GM21526 (cell line): Measurements from ENCODE around the gene RBM47.
"Not testable (repeated sequence)": the region's sequence is repeated elsewhere in the genome, so short reads cannot be mapped to it uniquely, and the experiment has no call there.

Experiments used
- ATAC-seq: cut with Tn5 transposase; IDR thresholded peaks from one replicate; pipeline ENCODE4 v1.9.1; 2021; ENCODE audit warnings: moderate library complexity; ENCODE audit not compliant: unreplicated experiment, low FRiP score

RBM47 gene

DNA sequence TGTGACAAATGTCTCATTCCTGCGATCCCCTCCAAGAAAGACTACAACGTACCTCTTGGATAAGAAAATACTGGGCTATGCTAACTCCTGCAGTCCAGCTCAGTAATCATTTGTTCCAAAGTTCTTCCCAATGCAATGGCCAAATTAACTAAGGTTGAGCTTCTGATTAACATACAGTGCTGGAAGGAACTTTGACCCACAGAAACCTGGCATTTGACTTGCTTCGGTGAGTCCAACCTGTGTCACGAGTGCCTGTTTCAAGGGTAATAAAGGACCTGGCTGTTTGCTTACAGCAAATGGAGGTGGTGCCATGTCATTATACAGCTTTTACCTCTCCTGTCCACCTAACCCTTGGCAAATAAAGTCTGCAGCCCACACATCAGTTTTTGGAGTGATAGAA is 83.2 kb downstream of the RBM47 start:
- ATAC-seq: no peak

DNA sequence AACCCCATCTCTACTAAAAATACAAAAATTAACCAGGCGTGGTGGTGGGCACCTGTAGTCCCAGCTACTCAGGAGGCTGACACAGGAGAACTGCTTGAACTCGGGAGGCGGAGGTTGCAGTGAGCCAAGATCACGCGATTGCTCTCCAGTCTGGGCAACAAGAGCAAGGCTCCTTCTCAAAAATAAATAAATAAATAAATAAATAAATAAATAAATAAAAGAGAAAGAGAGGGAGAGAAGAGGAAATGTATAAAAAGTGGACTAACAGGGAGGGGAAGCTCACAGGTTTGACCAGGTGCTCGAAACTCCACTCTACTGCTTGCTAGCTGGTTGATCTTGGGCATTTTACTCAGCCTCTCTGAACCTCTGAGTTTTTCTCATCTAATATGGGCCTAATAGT is 84.2 kb downstream of the RBM47 start:
- not testable (repeated sequence) for ATAC-seq

DNA sequence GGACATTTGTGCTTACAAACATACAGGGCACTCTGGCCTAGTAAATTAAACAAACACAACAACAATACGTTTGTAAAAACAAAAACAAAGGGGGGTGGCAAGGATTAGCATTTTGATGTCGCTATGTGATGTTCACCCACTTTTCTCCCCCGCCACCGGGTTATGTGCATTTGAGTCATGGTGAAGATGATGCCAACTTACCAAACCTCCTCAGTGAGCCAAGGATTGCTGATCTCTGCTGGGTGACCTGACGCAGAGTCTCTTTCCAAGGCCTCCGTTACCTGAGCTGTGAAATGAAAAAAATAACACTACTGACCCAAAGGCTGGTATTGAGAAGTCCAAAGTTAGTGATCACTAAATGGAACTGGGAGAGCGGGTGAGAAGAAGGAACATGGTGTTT is 85.4 kb downstream of the RBM47 start:
- no peak for ATAC-seq

DNA sequence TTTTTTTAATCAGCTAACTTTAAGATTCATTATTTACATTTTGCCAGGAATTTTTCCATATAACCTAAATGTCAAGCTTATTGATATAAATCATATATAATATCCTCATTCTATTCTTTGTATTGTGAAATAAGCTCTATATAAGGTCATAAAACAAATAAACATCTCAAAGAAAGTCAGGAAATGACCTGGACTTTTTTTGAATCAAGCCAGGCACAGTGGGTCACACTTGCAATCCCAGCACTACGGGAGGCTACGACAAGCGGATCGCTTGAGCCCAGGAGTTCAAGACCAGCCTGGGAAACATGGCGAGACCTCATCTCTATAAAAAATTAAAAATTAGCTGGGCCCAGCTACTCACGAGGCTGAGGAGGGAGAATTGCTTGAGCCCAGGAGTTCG is 88.9 kb downstream of the RBM47 start:
- no peak for ATAC-seq

DNA sequence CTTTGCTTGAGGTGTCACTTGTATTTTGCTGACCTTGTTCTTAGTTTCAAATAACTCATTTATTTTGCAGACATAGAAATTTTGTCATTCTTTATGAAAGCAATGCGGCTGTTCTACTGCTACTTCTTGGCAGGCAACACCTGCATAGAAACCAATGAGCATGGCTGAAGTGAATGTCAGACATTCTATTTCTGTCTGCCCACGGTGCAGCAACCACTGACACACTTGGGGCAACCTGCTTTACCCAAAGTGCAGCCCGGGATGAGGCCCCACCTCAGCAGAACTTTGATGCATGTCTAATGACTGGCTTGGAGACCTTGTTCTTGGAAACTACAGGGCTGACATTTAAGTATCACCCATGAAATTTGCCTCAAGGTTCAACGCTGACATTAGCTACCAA is 93.6 kb downstream of the RBM47 start:
- peak; percentile 71 for ATAC-seq

DNA sequence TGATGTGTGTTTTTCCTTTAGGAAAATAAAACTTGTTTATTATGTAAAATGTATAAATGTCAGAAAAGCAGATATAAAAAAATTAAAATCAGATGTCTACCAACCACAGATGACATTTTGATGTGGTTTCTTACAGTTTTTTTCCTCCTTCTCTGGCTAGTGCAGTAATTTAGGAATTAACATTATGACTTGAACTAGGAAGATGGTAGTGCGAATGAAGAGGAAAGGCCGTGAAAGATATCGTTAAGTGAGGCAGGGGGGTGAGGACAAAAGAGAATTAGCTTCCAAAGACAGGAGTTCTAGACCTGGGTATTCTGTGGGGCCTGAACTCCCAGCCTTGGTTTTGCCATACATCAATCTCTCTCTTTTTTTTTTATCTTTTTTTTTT is 98.0 kb downstream of the RBM47 start:
- no peak for ATAC-seq

DNA sequence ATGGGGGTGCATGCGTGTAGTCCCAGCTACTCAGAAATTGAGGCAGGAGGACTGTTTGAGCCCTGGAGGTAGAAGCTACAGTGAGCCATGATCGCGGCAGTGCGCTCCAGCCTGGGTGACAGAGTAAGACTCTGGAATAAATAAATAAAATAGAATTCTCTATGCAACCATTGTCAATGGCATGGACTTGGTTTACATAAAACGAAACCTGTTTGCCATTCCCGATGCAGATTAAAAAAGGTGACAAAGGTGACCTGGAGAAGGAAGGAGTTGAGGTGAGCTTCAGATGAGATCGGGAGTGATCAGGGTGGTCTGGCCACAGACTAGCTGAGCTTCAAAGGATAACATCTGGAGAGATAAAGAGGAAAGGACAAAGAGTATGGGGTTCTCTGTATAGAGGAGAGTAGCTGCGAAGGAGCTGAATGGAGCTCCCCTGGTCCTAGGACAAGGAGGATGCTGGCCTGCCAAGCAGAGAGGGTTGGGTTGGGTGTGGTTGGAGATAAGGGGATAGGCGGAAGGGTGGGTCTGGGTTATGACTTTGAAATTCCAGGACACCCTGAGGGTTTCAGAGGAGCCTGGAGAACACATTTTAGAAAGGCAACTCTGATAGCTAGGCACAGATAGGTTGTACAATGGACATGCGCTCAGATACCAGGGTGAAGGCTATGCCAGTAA is 98.6 kb downstream of the RBM47 start:
- no peak for ATAC-seq

DNA sequence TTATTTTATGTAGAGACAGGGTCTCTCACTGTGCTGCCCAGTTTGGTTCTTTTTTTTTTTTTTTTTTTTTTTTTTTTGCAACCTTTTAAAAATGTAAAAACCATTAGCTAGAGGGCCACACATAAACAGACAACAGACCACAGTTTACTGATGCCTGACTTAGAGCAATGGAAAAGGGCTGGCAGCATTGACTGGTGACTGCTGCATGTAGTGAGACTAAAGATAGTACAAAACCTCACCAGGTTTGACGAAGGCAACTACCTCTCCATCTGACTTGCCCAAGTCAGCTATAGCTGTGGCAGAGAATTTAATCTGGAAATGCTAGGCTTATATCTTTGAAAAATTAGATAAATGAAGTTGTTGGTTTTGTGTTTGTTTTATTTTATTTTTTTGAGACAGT is 102.9 kb downstream of the RBM47 start:
- ATAC-seq: no peak

DNA sequence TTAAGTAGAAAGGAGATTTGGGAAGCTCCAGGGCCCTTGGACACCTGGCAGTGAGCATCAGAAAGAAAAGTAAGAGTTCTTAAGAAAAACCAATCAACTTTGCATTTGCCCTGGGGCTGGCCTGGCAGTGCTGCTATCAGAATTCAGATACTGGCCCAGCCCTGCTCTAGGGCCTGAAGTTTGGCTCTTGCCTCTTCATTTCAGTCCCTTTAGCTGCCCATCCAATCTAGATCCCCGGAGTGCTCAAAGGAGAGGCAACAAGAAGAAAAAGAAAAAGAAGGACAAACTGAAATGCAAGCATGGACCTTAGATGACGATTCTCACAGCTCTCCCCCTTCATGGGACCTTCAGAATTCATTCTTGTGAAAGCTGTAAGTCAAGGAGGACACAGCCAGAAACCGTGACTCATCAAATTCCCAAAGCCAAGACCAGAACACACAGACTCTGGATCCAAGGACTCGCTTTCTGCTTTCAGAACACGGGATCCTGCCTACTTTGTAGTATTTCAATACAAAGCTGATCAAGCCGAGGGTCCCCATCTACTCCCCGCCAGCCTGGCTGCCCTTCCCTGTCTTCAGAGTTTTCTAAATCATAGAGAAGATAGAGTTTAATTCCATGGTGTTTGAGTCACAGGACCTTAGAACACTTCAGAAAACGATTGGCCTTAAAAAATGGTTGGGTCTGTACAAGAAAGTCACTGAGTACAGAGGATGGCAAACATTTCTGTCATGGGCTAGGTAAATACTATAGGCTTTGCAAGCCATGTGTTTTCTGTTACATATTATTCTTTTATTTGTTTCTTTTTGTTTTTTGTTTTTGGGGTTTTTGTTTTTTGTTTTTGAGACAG is 103.7 kb downstream of the RBM47 start:
- ATAC-seq: no peak

DNA sequence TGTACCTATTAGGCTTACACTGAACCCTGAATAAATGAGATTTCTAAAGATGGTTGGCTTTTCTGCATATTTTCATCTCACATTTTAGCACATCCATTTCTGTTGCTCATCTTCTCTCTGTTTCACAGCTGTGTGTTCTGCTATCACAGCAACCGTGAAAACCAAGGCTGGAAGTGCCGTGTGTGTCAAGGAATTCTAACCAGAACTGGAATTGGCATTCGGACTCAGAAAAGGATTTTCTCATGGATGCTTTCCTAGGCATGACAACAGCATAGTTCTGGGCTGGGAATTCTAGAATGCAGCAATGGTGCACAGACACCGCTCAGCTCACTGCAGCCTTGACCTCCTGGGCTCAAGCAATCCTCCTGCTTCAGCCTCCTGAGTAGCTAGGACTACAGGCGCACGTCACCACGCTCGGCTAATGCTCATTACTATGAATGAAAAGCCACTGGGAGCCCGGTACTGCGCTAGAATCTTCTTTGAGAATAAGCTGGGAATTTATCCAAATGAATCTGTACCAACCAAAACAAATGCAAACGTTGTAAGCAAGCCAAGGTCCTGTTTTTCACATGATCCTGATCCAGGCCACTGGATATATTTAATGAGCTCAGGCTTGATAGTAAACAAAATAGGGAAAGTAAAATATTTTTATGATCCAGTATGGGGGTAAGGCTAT is 105.2 kb downstream of the RBM47 start:
- ATAC-seq: no peak

DNA sequence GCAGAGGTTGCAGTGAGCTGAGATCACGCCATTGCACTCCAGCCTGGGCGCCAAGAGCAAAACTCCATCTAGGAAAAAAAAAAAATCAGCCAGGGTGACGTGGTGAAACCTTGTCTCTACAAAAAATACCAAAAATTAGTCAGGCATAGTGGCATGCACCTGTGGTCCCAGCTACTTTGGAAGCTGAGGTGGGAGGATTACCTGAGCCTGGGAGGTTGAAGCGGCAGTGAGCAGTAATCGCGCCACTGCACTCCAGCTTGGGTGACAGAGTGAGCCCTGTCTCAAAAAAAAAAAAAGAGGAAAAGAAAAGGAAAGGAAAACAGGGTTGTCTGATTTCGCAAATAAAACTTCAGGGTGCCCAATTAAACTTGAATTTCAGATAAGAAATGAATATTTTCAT is 106.1 kb downstream of the RBM47 start:
- ATAC-seq: no peak

DNA sequence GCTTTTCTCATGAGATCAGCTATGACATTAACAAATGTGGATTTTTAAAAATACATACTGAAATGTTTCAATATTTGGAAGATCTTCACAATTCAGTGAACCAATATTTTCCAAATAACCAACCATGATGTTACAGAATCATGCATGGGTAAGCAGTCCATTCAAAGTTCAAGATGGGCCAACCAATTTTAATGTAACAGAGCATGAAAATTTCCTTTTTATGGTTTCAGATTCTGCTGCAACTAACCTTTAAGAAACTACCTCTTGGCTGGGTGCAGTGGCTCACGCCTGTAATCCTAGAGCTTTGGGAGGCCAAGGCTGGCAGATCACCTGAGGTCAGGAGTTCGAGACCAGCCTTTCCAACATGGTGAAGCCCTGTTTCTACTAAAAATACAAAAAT is 107.7 kb downstream of the RBM47 start:
- no peak for ATAC-seq

DNA sequence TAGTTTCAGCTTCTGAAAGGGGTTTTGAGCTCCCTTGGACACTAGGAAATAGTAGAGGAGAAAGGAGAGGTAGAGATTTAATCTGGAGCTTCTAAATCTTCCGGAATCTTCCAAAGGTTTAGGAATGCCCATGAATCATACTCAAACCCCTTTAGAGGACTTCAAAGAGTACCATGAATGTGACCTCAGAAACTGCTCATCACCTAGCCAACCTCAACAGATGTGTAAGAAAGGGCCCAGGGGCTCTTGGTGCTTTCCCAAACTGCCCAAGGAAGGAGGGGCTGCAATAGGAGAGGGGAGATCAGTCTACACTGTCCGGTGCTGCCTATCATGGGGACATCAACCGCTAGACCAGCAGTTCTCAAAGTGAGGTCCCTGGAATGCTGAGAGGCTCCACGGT is 109.1 kb downstream of the RBM47 start:
- ATAC-seq: no peak

DNA sequence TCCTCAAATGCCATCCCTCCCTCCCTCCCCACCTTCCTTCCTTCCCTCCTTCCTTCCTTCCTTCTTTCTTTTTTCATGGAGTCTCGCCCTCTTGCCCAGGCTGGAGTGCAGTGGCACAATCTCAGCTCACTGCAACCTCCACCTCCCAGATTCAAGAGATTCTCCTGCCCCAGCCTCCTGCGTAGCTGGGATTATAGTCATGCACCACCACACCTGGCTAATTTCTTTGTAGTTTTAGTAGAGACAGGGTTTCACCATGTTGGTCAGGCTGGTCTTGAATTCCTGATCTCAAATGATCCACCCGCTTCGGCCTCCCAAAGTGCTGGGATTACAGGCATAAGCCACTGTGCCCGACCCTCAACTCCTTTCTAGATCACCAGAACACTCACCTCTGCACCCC is 112.6 kb downstream of the RBM47 start:
- ATAC-seq: not testable (repeated sequence)

DNA sequence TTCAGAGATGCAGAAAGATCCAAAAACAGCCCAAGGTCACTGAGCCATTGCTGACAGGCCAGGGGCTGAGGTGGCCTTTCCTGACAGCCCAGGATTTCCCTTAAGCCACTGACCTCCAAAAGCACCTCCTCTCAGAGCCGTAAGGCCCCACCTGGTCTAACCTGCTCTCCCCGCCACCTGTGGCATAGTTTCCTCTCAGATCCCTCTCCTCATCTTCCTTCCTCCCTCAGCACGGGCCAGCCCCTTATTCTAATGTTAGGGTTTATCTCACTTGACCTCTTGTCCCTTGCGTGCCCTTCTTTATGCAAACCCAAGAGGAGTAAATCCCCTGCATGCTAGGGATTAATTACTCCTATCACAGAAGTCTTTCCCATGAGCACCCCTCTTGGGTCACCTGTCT is 113.0 kb downstream of the RBM47 start:
- no peak for ATAC-seq

DNA sequence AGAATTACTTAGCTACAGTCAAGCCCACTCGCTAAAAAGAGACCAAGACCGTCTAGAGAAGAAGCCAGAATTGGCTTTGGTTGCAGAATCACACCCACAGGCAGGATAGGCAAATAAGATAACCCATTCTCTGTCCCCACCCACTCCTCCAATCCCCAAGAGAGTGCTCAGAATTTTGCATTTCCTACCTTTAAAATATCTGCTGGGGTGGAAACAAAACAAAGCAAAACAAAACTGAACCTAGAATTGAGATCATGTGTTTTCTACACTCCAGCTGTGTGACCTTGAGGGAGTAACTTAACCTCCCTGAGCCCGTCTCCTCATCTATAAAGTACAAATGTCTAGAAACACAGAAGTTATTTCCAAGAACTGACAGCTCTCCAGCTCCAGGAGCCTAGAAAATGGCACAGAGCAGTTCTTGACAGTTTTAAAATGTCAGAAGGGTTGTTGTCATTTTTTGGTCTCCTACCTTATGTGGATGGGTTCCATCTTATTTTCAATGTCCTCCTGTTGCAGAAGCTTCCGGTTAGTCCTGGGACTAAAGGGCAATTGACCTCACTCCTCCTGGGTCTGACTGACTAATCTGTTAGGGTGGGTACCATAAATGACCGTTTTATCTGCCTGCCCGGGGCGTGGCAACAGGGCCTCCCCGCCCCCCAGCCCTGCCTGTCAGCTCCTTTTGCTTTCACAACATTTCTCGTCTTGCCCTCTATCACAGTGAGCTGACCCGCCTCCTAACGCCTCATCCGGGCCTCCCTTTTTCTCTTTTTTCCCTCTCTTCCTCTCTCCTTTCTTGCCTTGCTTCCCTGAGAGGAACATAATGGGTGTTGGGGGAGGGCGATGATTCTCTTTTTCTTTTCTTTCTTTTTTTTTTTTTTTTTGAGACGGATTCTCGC is 114.0 kb downstream of the RBM47 start:
- ATAC-seq: peak; percentile 84

DNA sequence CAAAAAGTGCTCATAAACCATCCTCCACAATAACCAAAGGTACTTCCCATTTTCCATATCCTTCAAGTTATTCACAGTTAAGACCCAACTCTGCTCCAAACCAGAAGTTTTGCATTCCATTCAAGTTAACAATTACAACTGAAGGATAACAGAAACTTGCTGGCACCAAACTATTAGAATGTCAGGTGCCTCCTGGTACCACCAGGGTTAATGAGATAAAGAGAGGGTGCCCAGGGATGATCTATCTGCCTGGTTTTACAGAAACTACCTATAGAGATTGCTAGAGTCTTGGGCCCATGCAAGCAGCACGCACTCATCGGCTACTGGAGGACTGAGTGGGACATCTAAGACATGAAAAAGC is 114.6 kb downstream of the RBM47 start:
- ATAC-seq: no peak

DNA sequence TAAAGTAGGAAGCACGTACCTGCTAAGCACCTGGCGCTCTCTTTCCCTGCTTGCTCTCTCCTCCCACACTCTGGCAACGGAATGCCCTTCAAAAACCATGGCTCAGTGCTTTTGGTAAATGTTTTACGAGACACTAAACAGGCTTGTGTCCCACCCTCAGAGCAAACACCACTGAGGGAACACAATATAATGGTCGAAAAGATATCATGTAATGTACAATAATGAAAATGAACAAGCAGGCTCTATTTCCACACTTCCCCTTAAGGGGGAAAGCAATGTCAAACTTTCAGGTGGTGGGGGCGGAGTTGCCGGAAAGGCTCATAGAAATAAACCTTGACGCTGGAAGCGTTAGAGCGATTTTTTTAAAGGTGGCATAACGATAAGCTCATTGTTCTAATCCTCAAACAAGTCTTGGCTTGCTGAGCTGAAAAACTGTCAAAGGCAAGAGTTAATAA is 115.1 kb downstream of the RBM47 start:
- ATAC-seq: no peak

DNA sequence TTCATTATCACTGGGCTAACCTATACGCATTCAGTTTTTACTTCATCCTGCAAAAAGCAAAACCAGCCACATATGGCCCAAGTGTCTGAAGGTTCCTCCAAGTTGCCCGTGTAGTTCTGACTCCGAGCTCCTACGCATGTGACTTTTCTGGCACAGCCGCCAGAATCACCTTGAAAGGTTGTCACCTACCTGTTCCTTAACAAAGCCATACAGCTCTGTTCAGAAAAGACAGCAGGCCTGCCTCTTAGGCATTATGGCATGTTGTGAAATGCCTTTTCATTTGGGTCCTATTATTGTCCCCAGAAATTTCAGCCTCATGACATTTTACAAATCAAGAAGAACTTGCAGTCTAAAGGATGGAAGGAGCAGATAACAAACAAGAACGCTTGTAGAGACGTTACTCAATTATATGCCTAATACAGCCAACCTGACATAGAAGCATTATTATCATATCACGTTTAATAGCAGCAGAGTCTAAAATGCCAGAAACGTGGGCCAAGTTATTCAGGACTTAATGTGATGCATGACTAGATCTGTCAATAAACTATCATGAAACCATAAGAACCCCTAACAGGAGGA is 118.5 kb downstream of the RBM47 start:
- no peak for ATAC-seq

DNA sequence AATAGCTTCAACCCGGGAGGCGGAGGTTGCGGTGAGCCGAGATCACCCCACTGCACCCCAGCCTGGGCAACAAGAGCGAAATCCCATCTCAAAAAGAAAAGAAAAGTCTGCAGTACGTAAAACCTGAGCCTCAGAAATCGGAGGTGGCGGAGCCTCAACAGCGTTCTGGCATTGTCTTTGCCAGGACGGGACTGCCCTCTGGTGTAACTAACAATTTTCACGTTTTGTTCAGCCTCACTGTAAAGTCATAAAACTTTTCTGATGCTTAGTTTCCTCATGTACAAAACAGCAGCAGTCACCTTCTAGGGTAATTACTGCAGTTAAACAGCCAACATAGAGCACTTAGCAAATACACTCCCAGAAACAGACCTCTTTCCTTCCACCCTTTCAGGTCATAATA is 121.7 kb downstream of the RBM47 start:
- no peak for ATAC-seq
